ENCODE results near the gene IGFBP5. TPM values are rescaled to one million over a fixed set of nuclear protein-coding genes. Genes with fewer than 3 reads are reported as not detected.

The IGFBP5 gene
- total and polyA plus RNA-seq, 2 of the 8 experiments (the other 6 are each of a cell fraction or from before 2014, with no cell fraction given): 2.2 to 2.5 TPM

GRCh38 chr2:216679658-216680024 is 15.7 kb downstream of the IGFBP5 start:
- no peak overlapping the region for H3K9ac ChIP-seq (replicated peaks in 1 of 4; ENCODE audit: extremely low read depth in 1 of 4, low read depth in 3 of 4, low read length in 3 of 4)
- no peaks in the 10 kb centered on the region for H3K9me3 ChIP-seq (ENCODE audit: insufficient read depth in 2 of 2, low read depth in 1 of 2, low read length in 1 of 2)
- ChIA-PET POLR2A (ENCODE audit: partially characterized antibody) (no interaction called here), CTCF (ENCODE audit: partially characterized antibody) (interaction anchor here (0.8 to 4.7 kb wide), 9 partner anchors 8 to 1595 kb away, joined by 3 to 30 read pairs (median 4); partner anchors contain the start of gene IGFBP5)
- no peaks in the 10 kb centered on the region for H3K27me3 ChIP-seq (replicated peaks in 1 of 4; ENCODE audit: control insufficient read depth in 3 of 4, extremely low read depth in 1 of 4, insufficient read depth in 3 of 4, low read length in 3 of 4)
- WGBS, 2 experiments (ENCODE audit: extremely low coverage in 1 of 2, insufficient coverage in 1 of 2, insufficient read length in 1 of 2, insufficient replicate concordance in 2 of 2, low coverage in 1 of 2, low lambda C conversion rate in 2 of 2, missing lambda C conversion rate in 1 of 2): 74% methylated on average over 14 of the region's 14 CpGs; no CpG with 5 or more reads in 1 of the 2 experiments
- H4K20me1 ChIP-seq (replicated peaks in 1 of 2; ENCODE audit: control insufficient read depth in 1 of 2, insufficient read depth in 2 of 2, low read length in 2 of 2): no peaks in the 10 kb centered on the region
- H4K5ac ChIP-seq (ENCODE audit: insufficient read length, low read depth, low read length): no peak overlapping the region
- no peak for TF ChIP-seq SIX5 (IDR thresholded peaks at IDR 0.05; ENCODE audit: low read depth, low read length)
- TF ChIP-seq EGR1 (IDR thresholded peaks at IDR 0.05; ENCODE audit: borderline replicate concordance, low read depth, low read length): no peak
- no peak for TF ChIP-seq ASH2L (IDR thresholded peaks at IDR 0.05; ENCODE audit: low read length)
- no peak for TF ChIP-seq CHD2 (IDR thresholded peaks at IDR 0.05; ENCODE audit: low read length)
- no peak for TF ChIP-seq KDM5A (IDR thresholded peaks at IDR 0.05; ENCODE audit: low read length)
- no peak for TF ChIP-seq NRF1 (IDR thresholded peaks at IDR 0.05; ENCODE audit: low read depth, low read length)
- TF ChIP-seq SRF (IDR thresholded peaks at IDR 0.05; ENCODE audit: low read depth, low read length): no peak
- no peak for TF ChIP-seq MAX (IDR thresholded peaks at IDR 0.05)
- TF ChIP-seq SP2 (IDR thresholded peaks at IDR 0.05; ENCODE audit: low read length): no peak
- no peak for TF ChIP-seq SAP30 (IDR thresholded peaks at IDR 0.05; ENCODE audit: insufficient read depth, insufficient replicate concordance, low read length)
- TF ChIP-seq PHF8 (conservative IDR thresholded peaks at IDR 0.05; ENCODE audit: low read depth, low read length): no peak
- no peaks in the 10 kb centered on the region for H3K79me1 ChIP-seq (ENCODE audit: low read depth, low read length)
- H3K56ac ChIP-seq (replicated peaks; ENCODE audit: insufficient read length, low read depth, low read length): no peak overlapping the region
- H4K8ac ChIP-seq (ENCODE audit: extremely low read depth, insufficient read depth, low read length): no peak overlapping the region; the same call in 1 of the 2 replicates
- H2BK5ac ChIP-seq (ENCODE audit: low read depth, low read length): no peak overlapping the region
- no peak overlapping the region for H2AFZ ChIP-seq (ENCODE audit: low read length)
- H3K18ac ChIP-seq (ENCODE audit: extremely low read depth, low read length): no peak overlapping the region
- H3K23ac ChIP-seq (ENCODE audit: insufficient read length): no peak overlapping the region
- 0 out of 2 replicates have a peak overlapping the region, but pooled peaks have one; percentile 9 for H2BK12ac ChIP-seq (ENCODE audit: low read depth, low read length)
- no peak overlapping the region for H2BK15ac ChIP-seq (ENCODE audit: low read length)
- no peak overlapping the region for H3K4ac ChIP-seq (replicated peaks; ENCODE audit: insufficient read length, low read depth, low read length)
- no peak overlapping the region for H3K4me2 ChIP-seq (ENCODE audit: insufficient read depth in 1 of 2, low read depth in 2 of 2, low read length in 2 of 2)
- H3K36me3 ChIP-seq (ENCODE audit: control insufficient read depth in 2 of 4, insufficient read depth in 4 of 4, low read length in 3 of 4): no peaks in the 10 kb centered on the region; a peak in 1 of 8 replicates
- no peak overlapping the region for H4K91ac ChIP-seq (replicated peaks; ENCODE audit: insufficient read length, low read length)
- H3K14ac ChIP-seq (ENCODE audit: insufficient read length): no peak overlapping the region
- peaks cover 0 to 4% (median 2%) of the 10 kb centered on the region in 4 experiments; a peak in 4 of 7 replicates for H3K4me1 ChIP-seq (replicated peaks in 1 of 4; ENCODE audit: control insufficient read depth in 3 of 4, insufficient read depth in 4 of 4, low read length in 3 of 4)
- FAIRE-seq (no peak), DNase-seq (ENCODE audit: low read depth in 1 of 2, low spot score in 2 of 2) (no peak)
- no peak overlapping the region for H3K4me3 ChIP-seq (ENCODE audit: extremely low read depth in 1 of 4, insufficient read depth in 2 of 4, low read depth in 3 of 4, low read length in 4 of 4)
- H2AK5ac ChIP-seq (ENCODE audit: low read depth, low read length): no peak overlapping the region
- no peak overlapping the region for H2BK20ac ChIP-seq (ENCODE audit: low read length)
- H2BK120ac ChIP-seq (replicated peaks; ENCODE audit: low read depth, low read length): no peak overlapping the region
- no peak overlapping the region for H3K27ac ChIP-seq (ENCODE audit: low read depth, low read length)
- no peaks in the 10 kb centered on the region for H3K79me2 ChIP-seq (ENCODE audit: control insufficient read depth in 1 of 2, insufficient read depth in 2 of 2, low read length in 2 of 2)
- H3K23me2 ChIP-seq (ENCODE audit: low read depth, low read length): no peaks in the 10 kb centered on the region

All from H1 (cell line).